ENCODE results near the gene RAI2.

RAI2 gene

DNA sequence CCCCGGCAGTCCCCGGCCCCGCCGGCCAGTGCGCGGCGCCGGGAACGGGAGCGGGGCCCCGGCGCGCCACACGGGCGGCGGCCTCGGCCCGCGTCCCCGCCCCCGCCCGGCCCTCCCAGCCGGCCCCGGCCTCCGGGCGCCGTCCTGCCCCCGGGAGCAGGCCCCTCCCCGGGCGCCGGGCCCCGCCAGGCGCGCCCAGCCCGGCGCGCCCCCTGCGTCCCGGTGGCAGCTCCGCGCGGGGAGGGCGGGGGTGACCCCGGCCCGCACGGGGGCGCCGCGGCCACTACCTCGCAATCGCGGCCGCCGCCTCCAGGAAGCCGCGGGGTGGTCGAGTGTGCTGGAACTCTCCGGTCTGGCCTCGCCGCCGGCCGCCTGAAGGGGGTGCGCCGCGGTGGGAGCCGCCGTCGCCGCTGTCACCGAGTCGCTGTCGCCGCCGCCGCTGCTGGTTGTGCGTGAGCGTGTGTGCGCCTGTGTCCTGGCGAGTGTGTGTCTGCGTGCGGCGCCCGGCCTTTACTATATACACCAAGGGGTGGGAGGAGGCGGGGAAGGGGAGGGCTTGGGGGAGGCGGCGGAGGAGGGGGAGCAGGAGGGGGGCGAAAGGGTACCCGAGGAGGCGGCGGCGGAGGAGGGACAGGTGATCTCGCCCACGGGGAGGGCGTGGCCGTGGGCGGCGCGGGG lies at the start of gene RAI2:
TSS of gene RAI2 (minus strand) at position 488 of the 678 bp plus-strand sequence. CDS start 59,288 bp downstream, outside the sequence.
- peak in 1 of 2 donors; percentile 4 for DNase-seq (ENCODE audit: extremely low read depth in 1 of 2, low read depth in 1 of 2)

GRCh38 chrX:17888421-17888820 lies 27.3 kb upstream of the RAI2 start:
- DNase-seq (ENCODE audit: extremely low read depth in 1 of 2, low read depth in 1 of 2) = no peak

- DNase-seq (ENCODE audit: extremely low read depth in 1 of 2, low read depth in 1 of 2) = no peak
Observed at GRCh38 chrX:17882680-17883079, 21.6 kb upstream of the RAI2 start.

GRCh38 chrX:17878028-17878670 lies 17.1 kb upstream of the RAI2 start:
- DNase-seq (ENCODE audit: extremely low read depth in 1 of 2, low read depth in 1 of 2) = no peak

DNA sequence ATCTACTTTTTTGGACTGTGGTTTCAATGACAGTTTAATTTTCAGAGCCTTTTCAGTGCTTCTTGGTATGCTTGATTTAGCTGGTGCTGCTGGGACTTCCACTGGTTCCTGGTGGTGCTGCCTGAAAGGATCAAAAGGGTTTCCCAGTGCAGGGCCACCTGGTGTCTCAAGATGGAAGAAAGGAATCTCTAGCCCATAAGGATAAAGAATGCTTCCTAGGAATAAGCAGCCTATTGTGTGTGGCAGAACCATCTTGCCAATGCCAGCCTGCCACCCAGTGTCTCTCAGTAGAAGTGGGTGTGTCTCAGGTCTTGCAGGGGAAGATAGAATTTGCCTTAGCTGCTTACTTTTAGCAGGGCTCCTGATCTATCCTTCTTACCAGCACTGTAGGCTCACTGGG lies 15.0 kb upstream of the RAI2 start:
- DNase-seq (ENCODE audit: extremely low read depth in 1 of 2, low read depth in 1 of 2) = no peak

DNA sequence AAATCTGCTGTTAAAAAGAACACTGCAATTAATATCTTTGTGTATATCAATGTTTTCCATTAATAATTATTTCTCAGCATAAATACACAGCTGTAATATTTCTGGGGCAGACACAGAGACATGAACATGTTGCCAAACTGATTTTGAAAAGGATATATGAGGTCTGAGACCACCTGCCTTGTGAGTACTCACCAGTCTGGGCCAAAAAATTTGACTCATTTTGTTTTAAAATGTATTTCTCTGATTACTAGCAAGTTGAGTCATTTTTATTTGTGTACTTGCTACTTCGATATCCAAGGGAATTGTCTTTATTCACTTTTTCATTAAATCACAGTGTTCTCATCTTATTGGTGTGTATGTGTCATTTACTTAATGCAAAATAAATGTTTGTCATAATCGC lies 8.5 kb upstream of the RAI2 start:
- no peak for DNase-seq (ENCODE audit: extremely low read depth in 1 of 2, low read depth in 1 of 2)

GRCh38 chrX:17861489-17862011 lies 452 bp upstream of the RAI2 start:
- DNase-seq (ENCODE audit: extremely low read depth in 1 of 2, low read depth in 1 of 2) = no peak

- DNase-seq (ENCODE audit: extremely low read depth in 1 of 2, low read depth in 1 of 2) = no peak
Observed at GRCh38 chrX:17860179-17860780, 818 bp downstream of the RAI2 start.

DNA sequence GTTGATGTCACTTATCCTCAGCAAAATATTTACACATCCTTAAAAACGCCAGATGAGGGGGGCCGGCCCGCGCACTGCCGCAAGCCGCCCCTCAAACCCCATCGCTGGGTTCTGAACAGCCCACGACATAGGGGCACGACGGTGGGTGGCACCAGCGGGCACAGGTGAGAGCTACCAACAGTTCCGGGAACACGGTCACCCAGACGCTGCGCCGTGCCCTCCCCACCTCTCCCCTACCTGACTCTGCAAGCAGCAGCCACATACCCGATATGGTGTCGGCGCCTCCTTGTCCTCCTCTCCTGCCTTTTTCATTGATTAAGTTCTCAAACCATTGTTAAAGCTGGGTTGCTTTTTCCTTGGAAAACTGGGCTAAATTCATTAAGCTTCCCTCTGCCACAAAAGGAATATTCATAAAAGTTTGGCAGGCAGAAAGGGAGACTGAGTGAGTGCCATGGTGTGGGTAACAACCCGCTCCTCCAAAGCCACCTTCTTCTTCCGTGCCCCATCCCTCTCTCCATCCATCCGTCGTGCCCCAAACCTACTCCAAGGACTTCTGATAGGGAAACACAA lies 1.4 kb downstream of the RAI2 start:
- no peak for DNase-seq (ENCODE audit: extremely low read depth in 1 of 2, low read depth in 1 of 2)

DNA sequence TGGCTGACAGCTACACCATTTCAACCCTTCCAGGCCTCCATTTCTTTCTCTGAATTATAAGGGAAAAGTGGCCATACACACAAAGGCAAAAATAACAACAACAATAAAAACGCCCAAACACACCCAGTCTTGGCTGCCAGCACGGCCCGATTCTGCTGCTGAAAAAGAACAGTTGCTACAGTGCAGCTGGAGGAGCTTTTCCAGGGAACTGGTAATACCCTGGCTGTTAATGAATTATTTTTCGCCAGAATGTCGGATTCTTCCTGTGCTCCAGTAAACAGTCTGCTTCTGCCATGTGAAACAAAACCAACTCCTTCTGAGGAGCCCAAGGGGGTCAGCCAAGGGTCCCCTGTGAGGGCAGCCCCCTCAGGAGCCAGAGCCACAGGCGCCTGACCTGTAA lies 6.6 kb downstream of the RAI2 start:
- no peak for DNase-seq (ENCODE audit: extremely low read depth in 1 of 2, low read depth in 1 of 2)

DNA sequence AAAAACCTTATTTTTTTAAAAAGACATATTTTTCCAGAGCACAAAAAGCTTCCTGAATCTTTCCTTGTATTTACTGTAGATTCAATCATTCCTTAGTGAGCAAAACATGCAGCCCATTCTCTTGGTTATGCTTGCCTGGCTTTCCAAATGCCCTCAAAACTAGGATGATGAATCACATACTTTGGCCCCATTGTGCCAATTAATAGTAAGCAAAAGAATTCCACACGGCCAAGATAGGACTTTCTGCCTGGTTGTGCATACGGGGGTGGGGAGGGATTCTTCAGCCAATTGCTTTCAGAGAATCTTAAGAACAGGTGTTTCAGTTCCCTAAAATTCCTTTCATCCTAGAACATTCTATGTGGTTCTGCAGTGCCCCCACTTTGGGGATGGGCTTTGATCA lies 7.0 kb downstream of the RAI2 start:
- DNase-seq (ENCODE audit: extremely low read depth in 1 of 2, low read depth in 1 of 2) = no peak

GRCh38 chrX:17851874-17852273 lies 9.2 kb downstream of the RAI2 start:
- DNase-seq (ENCODE audit: extremely low read depth in 1 of 2, low read depth in 1 of 2) = no peak

GRCh38 chrX:17848545-17849265 lies 12.4 kb downstream of the RAI2 start:
- DNase-seq (ENCODE audit: extremely low read depth in 1 of 2, low read depth in 1 of 2) = no peak

GRCh38 chrX:17846045-17846444 lies 15.1 kb downstream of the RAI2 start:
- DNase-seq (ENCODE audit: extremely low read depth in 1 of 2, low read depth in 1 of 2) = no peak

- no peak for DNase-seq (ENCODE audit: extremely low read depth in 1 of 2, low read depth in 1 of 2)
Observed at GRCh38 chrX:17844236-17844635, 16.9 kb downstream of the RAI2 start.

GRCh38 chrX:17842769-17843525 lies 18.2 kb downstream of the RAI2 start:
- DNase-seq (ENCODE audit: extremely low read depth in 1 of 2, low read depth in 1 of 2) = no peak

DNA sequence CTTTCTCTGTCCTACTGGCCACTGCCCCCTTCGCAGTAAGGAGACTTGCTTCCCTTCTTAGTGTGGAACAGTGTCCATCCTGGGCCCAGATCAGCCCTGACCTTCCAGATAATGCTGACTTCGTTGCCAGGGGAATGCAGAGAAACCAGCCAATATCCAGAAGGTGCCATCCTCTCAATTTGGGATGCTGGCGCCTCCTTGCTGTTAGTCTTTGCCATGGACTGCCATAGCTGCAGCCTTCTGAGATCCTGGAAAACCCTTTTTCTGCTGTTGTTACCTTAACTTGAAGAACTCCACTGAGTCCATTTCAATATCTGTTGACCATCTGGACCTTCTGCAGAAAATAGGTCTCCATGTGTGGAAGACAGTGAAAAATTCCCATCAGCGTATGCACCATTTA lies 21.8 kb downstream of the RAI2 start:
- DNase-seq (ENCODE audit: extremely low read depth in 1 of 2, low read depth in 1 of 2) = no peak

GRCh38 chrX:17836830-17837229 lies 24.3 kb downstream of the RAI2 start:
- DNase-seq (ENCODE audit: extremely low read depth in 1 of 2, low read depth in 1 of 2) = no peak

DNA sequence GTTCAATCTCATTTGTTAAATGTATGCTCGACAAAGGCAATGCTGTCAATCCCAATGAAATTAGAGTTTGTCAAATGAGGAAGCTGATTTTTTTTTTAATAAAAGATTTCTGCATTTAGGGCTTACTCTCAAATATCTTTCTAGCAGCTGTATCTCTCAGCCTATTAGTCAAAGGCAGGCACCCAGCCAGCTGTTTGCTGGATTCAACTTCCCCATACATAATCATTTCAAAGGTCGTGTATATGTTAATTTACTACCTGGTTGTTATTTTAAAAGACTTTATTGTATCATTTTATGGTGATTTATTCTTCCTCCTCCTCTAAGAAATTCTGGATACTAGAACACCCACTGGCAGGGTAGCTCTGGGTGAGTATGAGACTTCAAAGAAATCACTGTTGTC lies 27.1 kb downstream of the RAI2 start:
- no peak for DNase-seq (ENCODE audit: extremely low read depth in 1 of 2, low read depth in 1 of 2)

GRCh38 chrX:17831255-17831654 lies 29.8 kb downstream of the RAI2 start:
- no peak for DNase-seq (ENCODE audit: extremely low read depth in 1 of 2, low read depth in 1 of 2)

Measured in activated CD8-positive, alpha-beta memory T cell treated with anti-CD3 and anti-CD28 coated beads for 1 hour (primary cell).